ENCODE measurements around the gene ADAMTS2. TPM values are rescaled to one million over a fixed set of nuclear protein-coding genes. Genes with fewer than 3 reads are reported as not detected.

The ADAMTS2 gene
- total and polyA plus RNA-seq, 2 of the 8 experiments (the other 6 are each of a cell fraction or from before 2014, with no cell fraction given) = 6.6 to 7.3 TPM

DNA sequence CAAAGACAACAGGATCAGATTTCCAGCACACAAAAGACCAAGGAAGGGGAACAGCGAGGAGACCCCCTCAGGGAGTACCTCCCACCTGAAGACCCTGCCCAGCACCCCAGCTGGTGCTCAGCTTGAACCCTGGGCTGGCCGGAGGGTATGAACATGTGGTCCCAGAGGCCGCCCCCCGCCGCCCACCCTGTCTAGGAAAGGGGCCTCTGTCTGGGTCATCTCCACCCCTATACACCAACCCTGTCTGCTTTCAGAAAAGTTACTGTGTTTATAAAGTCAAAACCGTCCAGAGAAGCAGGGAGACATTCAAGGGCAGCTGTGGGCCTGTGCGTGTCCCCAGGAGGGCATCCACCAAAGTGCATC, 72.2 kb downstream of the ADAMTS2 start:
- no peak for TF ChIP-seq BCL11A (IDR thresholded peaks at IDR 0.05; ENCODE audit: low read depth in 2 of 2, low read length in 2 of 2)
- no peak for TF ChIP-seq TAF1 (IDR thresholded peaks at IDR 0.05; ENCODE audit: low read depth, low read length)
- no peak for TF ChIP-seq GTF2F1 (IDR thresholded peaks at IDR 0.05; ENCODE audit: borderline replicate concordance, low read depth, low read length)
- TF ChIP-seq RXRA (IDR thresholded peaks at IDR 0.05; ENCODE audit: insufficient read depth, low read depth, low read length) = no peak
- no peak for TF ChIP-seq CBX8 (IDR thresholded peaks at IDR 0.05; ENCODE audit: borderline replicate concordance, low read depth, low read length)
- no peak for TF ChIP-seq SAP30 (IDR thresholded peaks at IDR 0.05; ENCODE audit: insufficient read depth, insufficient replicate concordance, low read length)
- no peak for TF ChIP-seq EGR1 (IDR thresholded peaks at IDR 0.05; ENCODE audit: borderline replicate concordance, low read depth, low read length)
- CTCF ChIA-PET (ENCODE audit: partially characterized antibody) = interaction anchor here (1.2 to 2.5 kb wide), 4 partner anchors 10 to 106 kb away, joined by 3 to 9 read pairs (median 4); no protein-coding TSS in a partner anchor
- no peak overlapping the region for H3K4ac ChIP-seq (replicated peaks; ENCODE audit: insufficient read length, low read depth, low read length)

More for the DNA sequence above, 72.2 kb downstream of the ADAMTS2 start:
- Histone ChIP-seq H2AK5ac (ENCODE audit: low read depth, low read length) (no peak overlapping the region), H2AFZ (ENCODE audit: low read length) (no peak overlapping the region), H3K4me2 (ENCODE audit: insufficient read depth in 1 of 2, low read depth in 2 of 2, low read length in 2 of 2) (no peak overlapping the region), H2BK5ac (ENCODE audit: low read depth, low read length) (no peak overlapping the region), H4K8ac (ENCODE audit: extremely low read depth, insufficient read depth, low read length) (no peak overlapping the region; the same call in 1 of the 2 replicates), H3K79me2 (ENCODE audit: control insufficient read depth in 1 of 2, insufficient read depth in 2 of 2, low read length in 2 of 2) (no peaks in the 10 kb centered on the region), H4K20me1 (replicated peaks in 1 of 2; ENCODE audit: control insufficient read depth in 1 of 2, insufficient read depth in 2 of 2, low read length in 2 of 2) (peaks cover 0 to 1% of the 10 kb centered on the region in 2 experiments), H3K4me3 (ENCODE audit: extremely low read depth in 1 of 4, insufficient read depth in 2 of 4, low read depth in 3 of 4, low read length in 4 of 4) (no peak overlapping the region), H3K27me3 (replicated peaks in 1 of 4; ENCODE audit: control insufficient read depth in 3 of 4, extremely low read depth in 1 of 4, insufficient read depth in 3 of 4, low read length in 3 of 4) (no peaks in the 10 kb centered on the region), H3K27ac (ENCODE audit: low read depth, low read length) (no peak overlapping the region), H2BK20ac (ENCODE audit: low read length) (no peak overlapping the region), H3K36me3 (ENCODE audit: control insufficient read depth in 2 of 4, insufficient read depth in 4 of 4, low read length in 3 of 4) (no peaks in the 10 kb centered on the region), H3K9me3 (ENCODE audit: insufficient read depth in 2 of 2, low read depth in 1 of 2, low read length in 1 of 2) (no peaks in the 10 kb centered on the region; a peak in 1 of 4 replicates), H3K14ac (ENCODE audit: insufficient read length) (no peak overlapping the region), H3K79me1 (ENCODE audit: low read depth, low read length) (no peaks in the 10 kb centered on the region), H3K23ac (ENCODE audit: insufficient read length) (no peak overlapping the region), H3K9ac (replicated peaks in 1 of 4; ENCODE audit: extremely low read depth in 1 of 4, low read depth in 3 of 4, low read length in 3 of 4) (no peak overlapping the region), H3K18ac (ENCODE audit: extremely low read depth, low read length) (no peak overlapping the region), H2BK120ac (replicated peaks; ENCODE audit: low read depth, low read length) (no peak overlapping the region), H3K56ac (replicated peaks; ENCODE audit: insufficient read length, low read depth, low read length) (no peak overlapping the region), H4K5ac (ENCODE audit: insufficient read length, low read depth, low read length) (no peak overlapping the region), H2BK15ac (ENCODE audit: low read length) (no peak overlapping the region), H3K23me2 (ENCODE audit: low read depth, low read length) (no peaks in the 10 kb centered on the region), H2BK12ac (ENCODE audit: low read depth, low read length) (no peak overlapping the region), H4K91ac (replicated peaks; ENCODE audit: insufficient read length, low read length) (no peak overlapping the region), H3K4me1 (replicated peaks in 1 of 4; ENCODE audit: control insufficient read depth in 3 of 4, insufficient read depth in 4 of 4, low read length in 3 of 4) (peaks cover 0 to 2% (median under 1%) of the 10 kb centered on the region in 4 experiments; a peak in 1 of 7 replicates)
- WGBS, 2 experiments (ENCODE audit: extremely low coverage in 1 of 2, insufficient coverage in 1 of 2, insufficient read length in 1 of 2, insufficient replicate concordance in 2 of 2, low coverage in 1 of 2, low lambda C conversion rate in 2 of 2, missing lambda C conversion rate in 1 of 2) = 97% methylated on average over 6 of the region's 7 CpGs; no CpG with 5 or more reads in 1 of the 2 experiments
- DNase-seq (ENCODE audit: low read depth in 1 of 2, low spot score in 2 of 2) (no peak), FAIRE-seq (no peak)
- POLR2A ChIA-PET (ENCODE audit: partially characterized antibody) = interaction anchor here (1.0 kb wide), 1 partner anchor 80 kb away, joined by 3 read pairs; no protein-coding TSS in a partner anchor
